Smooth muscle cell (in vitro differentiated cells): ENCODE measurements around the gene RNF212. TPM values are rescaled to one million over a fixed set of nuclear protein-coding genes. Genes with fewer than 3 reads are reported as not detected.

Experiments
- DNase-seq: peaks from one replicate; lab custom pipeline; 2025; ENCODE audit not compliant: unreplicated experiment; lab: John Stamatoyannopoulos, UW
- H2AFZ ChIP-seq: fragments of 200-600 bp; sonication (generic); 2 replicates; pipeline ENCODE4 v1.6.0; 2016; ENCODE audit warnings: antibody characterized with exemption, low read depth, mild to moderate bottlenecking
- H3F3A ChIP-seq: fragments of 200-600 bp; sonication (generic); 2 replicates; pipeline ENCODE4 v1.6.0; 2017; ENCODE audit warnings: antibody characterized with exemption, low read depth
- H3K27ac ChIP-seq: fragments of 200-600 bp; sonication (generic); 2 replicates; pipeline ENCODE4 v1.5.1; 2016; ENCODE audit warnings: low read depth, mild to moderate bottlenecking
- H3K27me3 ChIP-seq: fragments of 200-600 bp; sonication (generic); 2 replicates; pipeline ENCODE4 v1.6.1; 2016; ENCODE audit warnings: low read depth, mild to moderate bottlenecking
- H3K36me3 ChIP-seq: fragments of 200-600 bp; sonication (generic); 2 replicates; pipeline ENCODE4 v1.5.1; 2016; ENCODE audit warnings: low read depth
- H3K4me1 ChIP-seq: fragments of 200-600 bp; sonication (generic); 2 replicates; pipeline ENCODE4 v1.5.1; 2016; ENCODE audit warnings: low read depth
- H3K4me2 ChIP-seq: fragments of 200-600 bp; sonication (generic); 2 replicates; pipeline ENCODE4 v1.6.0; 2016; ENCODE audit warnings: mild to moderate bottlenecking
- H3K4me3 ChIP-seq: fragments of 200-600 bp; sonication (generic); 2 replicates; pipeline ENCODE4 v1.5.1; 2016; ENCODE audit warnings: mild to moderate bottlenecking
- H3K79me2 ChIP-seq: fragments of 200-600 bp; sonication (generic); 2 replicates; pipeline ENCODE4 v1.6.0; 2016; ENCODE audit warnings: low read depth, mild to moderate bottlenecking
- H3K9ac ChIP-seq: fragments of 200-600 bp; sonication (generic); 2 replicates; pipeline ENCODE4 v1.6.0; 2016; ENCODE audit warnings: low read depth
- H3K9me3 ChIP-seq: fragments of 200-600 bp; sonication (generic); replicated peaks from 2 replicates; pipeline ENCODE4 v1.5.1; 2016; ENCODE audit warnings: low read depth
- H4K20me1 ChIP-seq: fragments of 200-600 bp; sonication (generic); 2 replicates; pipeline ENCODE4 v1.6.0; 2016; ENCODE audit warnings: low read depth
- WGBS: methylation state at CpG from one replicate; pipeline ENCODE4 v1.1.7; 2016; ENCODE audit warnings: low lambda C conversion rate; 5-methylcytosine and 5-hydroxymethylcytosine counted together
- polyA plus RNA-seq: library from polyadenylated mRNA; unstranded; fragments of >200 nt; fragmentation: Nextera tagmentation; extraction: Ambion mirVana; gene quantifications from 2 replicates; pipeline ENCODE4 v1.2.1, GENCODE V29; 2016
- total RNA-seq: library from RNA; depleted of rRNA; stranded (reverse); fragments of >200 nt; gene quantifications from 2 replicates; pipeline ENCODE4 v1.2.3, GENCODE V29; 2014
- TF ChIP-seq, protein P1 (sequence below): fragments of 200-600 bp; sonication (generic); IDR thresholded peaks from 2 replicates; pipeline ENCODE4 v1.5.1; 2017; ENCODE audit warnings: borderline replicate concordance, mild to moderate bottlenecking, antibody characterized with exemption; ENCODE audit not compliant: insufficient read depth, poor library complexity, severe bottlenecking

Gene RNF212
- total and polyA plus RNA-seq, 2 experiments from 2014 or later: 1.3 to 4.6 TPM

DNA sequence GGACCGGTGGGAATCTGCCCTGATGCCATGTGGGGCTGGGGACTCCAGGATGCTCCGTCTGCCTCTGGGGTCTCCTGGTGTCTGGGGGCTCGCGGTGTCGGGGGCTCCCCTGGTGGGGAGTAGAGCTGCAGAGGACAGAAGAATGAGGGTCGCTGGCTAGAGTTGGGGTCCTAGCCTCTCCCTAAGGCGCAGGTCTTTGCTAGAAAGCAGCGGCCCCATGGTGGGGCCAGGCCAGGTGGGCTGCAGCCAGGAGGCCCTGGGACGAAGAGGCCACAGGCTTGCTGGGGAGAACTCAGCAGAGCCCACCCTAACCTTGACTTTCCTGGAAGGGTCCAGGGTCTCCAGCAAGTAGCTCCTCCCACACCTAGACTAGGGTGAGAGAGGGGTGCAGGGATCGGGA, 80.5 kb downstream of the RNF212 start:
- Histone ChIP-seq H3K27ac (no peak overlapping the region), H3K9me3 (no peaks in the 10 kb centered on the region), H3F3A (no peaks in the 10 kb centered on the region), H3K79me2 (no peaks in the 10 kb centered on the region), H2AFZ (no peak overlapping the region), H4K20me1 (no peaks in the 10 kb centered on the region), H3K4me1 (peaks cover 5% of the 10 kb centered on the region), H3K4me2 (no peak overlapping the region), H3K36me3 (no peaks in the 10 kb centered on the region), H3K9ac (no peak overlapping the region), H3K4me3 (no peak overlapping the region), H3K27me3 (no peaks in the 10 kb centered on the region)
- TF ChIP-seq, protein P1, sequence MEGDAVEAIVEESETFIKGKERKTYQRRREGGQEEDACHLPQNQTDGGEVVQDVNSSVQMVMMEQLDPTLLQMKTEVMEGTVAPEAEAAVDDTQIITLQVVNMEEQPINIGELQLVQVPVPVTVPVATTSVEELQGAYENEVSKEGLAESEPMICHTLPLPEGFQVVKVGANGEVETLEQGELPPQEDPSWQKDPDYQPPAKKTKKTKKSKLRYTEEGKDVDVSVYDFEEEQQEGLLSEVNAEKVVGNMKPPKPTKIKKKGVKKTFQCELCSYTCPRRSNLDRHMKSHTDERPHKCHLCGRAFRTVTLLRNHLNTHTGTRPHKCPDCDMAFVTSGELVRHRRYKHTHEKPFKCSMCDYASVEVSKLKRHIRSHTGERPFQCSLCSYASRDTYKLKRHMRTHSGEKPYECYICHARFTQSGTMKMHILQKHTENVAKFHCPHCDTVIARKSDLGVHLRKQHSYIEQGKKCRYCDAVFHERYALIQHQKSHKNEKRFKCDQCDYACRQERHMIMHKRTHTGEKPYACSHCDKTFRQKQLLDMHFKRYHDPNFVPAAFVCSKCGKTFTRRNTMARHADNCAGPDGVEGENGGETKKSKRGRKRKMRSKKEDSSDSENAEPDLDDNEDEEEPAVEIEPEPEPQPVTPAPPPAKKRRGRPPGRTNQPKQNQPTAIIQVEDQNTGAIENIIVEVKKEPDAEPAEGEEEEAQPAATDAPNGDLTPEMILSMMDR: no peak
- WGBS: 89% methylated on average over 10 of the region's 10 CpGs
- DNase-seq: no peak

GRCh38 chr4:1031956-1032795, 81.2 kb downstream of the RNF212 start:
- H3K9me3 ChIP-seq: no peaks in the 10 kb centered on the region
- no peak for DNase-seq
- no peak overlapping the region for H2AFZ ChIP-seq
- H4K20me1 ChIP-seq: no peaks in the 10 kb centered on the region
- peaks cover 4% of the 10 kb centered on the region for H3K4me1 ChIP-seq
- H3K27me3 ChIP-seq: no peaks in the 10 kb centered on the region
- no peak overlapping the region for H3K4me2 ChIP-seq
- WGBS: 89% methylated on average over 37 of the region's 37 CpGs
- no peaks in the 10 kb centered on the region for H3K36me3 ChIP-seq
- no peak overlapping the region for H3K9ac ChIP-seq
- H3F3A ChIP-seq: no peaks in the 10 kb centered on the region
- no peaks in the 10 kb centered on the region for H3K79me2 ChIP-seq
- TF ChIP-seq, protein P1: no peak
- H3K4me3 ChIP-seq: no peak overlapping the region
- no peak overlapping the region for H3K27ac ChIP-seq

GRCh38 chr4:1031346-1031745, 82.0 kb downstream of the RNF212 start:
- no peaks in the 10 kb centered on the region for H3K79me2 ChIP-seq
- no peak overlapping the region for H2AFZ ChIP-seq
- no peak overlapping the region for H3K4me3 ChIP-seq
- H3K27me3 ChIP-seq: no peaks in the 10 kb centered on the region
- no peak for DNase-seq
- H3K9ac ChIP-seq: no peak overlapping the region
- H3K27ac ChIP-seq: no peak overlapping the region
- H3K4me1 ChIP-seq: no peaks in the 10 kb centered on the region
- no peaks in the 10 kb centered on the region for H3K36me3 ChIP-seq
- H3K4me2 ChIP-seq: no peak overlapping the region
- no peaks in the 10 kb centered on the region for H3F3A ChIP-seq
- TF ChIP-seq, protein P1: no peak
- H3K9me3 ChIP-seq: no peaks in the 10 kb centered on the region
- WGBS: 88% methylated on average over 7 of the region's 8 CpGs
- no peaks in the 10 kb centered on the region for H4K20me1 ChIP-seq

DNA sequence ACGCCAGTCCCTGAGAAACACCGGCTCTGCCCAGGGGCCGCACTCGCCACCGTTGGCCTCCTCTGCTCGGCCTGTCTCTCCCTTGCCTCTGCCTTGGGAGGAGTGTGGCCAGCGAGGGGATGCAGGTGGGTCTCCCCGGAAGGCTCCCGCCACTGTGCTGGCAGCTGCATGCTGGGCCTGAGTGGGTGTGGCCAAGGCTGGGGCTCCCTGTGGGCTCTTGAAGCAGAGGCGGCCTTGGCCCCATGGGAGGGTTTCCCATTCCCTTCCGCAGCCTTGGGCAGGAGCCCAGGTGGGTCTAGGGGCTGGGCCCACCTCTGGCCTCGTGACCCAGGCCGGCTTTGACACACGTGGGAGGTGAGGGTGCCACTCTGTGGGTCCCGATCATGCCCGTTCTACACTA, 82.8 kb downstream of the RNF212 start:
- no peaks in the 10 kb centered on the region for H3K27me3 ChIP-seq
- H3K36me3 ChIP-seq: no peaks in the 10 kb centered on the region
- no peak overlapping the region for H3K9ac ChIP-seq
- H3K27ac ChIP-seq: no peak overlapping the region
- no peaks in the 10 kb centered on the region for H3K4me1 ChIP-seq
- no peaks in the 10 kb centered on the region for H3F3A ChIP-seq
- no peaks in the 10 kb centered on the region for H4K20me1 ChIP-seq
- no peak overlapping the region for H2AFZ ChIP-seq
- no peaks in the 10 kb centered on the region for H3K79me2 ChIP-seq
- H3K4me3 ChIP-seq: no peak overlapping the region
- TF ChIP-seq, protein P1: no peak
- no peak overlapping the region for H3K4me2 ChIP-seq
- no peak for DNase-seq
- no peaks in the 10 kb centered on the region for H3K9me3 ChIP-seq
- 86% methylated on average over 15 of the region's 16 CpGs for WGBS
